ENCODE results near the gene L3MBTL4. TPM values are rescaled to one million over a fixed set of nuclear protein-coding genes. Genes with fewer than 3 reads are reported as not detected.

Gene L3MBTL4
- total RNA-seq: 0.29 and 0.59 TPM in 2 replicates
- long read RNA-seq: 0 reads

DNA sequence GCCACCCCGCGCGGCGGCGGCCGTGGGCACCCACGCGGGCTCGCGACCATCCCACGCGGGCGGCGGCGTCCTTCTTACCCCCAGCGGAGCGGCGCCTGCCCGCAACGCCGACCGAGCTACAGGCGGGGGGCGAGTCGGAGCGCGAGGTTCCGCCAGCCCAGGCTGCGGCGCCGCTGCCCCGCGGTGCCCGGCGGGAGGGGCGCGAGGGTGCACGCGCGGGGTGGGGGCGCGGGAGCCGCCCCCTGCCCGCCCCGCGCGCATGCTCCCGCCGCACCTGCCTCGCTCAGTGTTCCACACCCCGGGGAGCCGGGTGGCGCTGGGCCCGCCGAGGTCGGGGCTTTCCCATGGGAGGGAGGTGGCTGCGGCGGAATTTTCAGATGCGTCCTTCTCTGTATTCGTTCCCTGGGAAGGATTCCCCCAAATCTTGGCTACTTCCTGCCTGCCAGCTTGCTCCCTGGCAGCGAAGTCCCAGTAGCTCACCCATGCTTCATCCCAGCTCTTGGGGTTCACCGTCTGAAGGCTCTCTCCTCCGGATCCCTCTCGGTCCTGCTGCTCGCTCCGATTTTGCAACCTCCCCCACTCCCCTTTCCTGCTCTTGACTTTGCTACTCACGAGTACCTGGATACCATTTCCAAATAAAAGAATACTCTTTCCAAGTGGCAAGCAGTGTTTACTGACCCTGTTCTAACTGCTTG, at the start of gene L3MBTL4:
Gene L3MBTL4, minus strand, starts transcription at position 189 of the 695 bp plus-strand sequence. CDS start 103,286 bp downstream, outside the sequence.
- Mint-ChIP-seq H3K4me1 (ENCODE audit: unreplicated experiment) (peaks cover 7% of the 10 kb centered on the region), H3K36me3 (ENCODE audit: unreplicated experiment) (peaks cover 2% of the 10 kb centered on the region), H3K27me3 (ENCODE audit: unreplicated experiment) (peaks cover 51% of the 10 kb centered on the region), H3K4me3 (ENCODE audit: unreplicated experiment) (peak within 1 kb of the TSS; percentile 78), H3K27ac (ENCODE audit: unreplicated experiment) (no peak within 1 kb of the TSS), H3K9me3 (ENCODE audit: unreplicated experiment) (no peaks in the 10 kb centered on the region)
- DNase-seq (ENCODE audit: extremely low spot score, unreplicated experiment): no peak
- TF ChIP-seq, protein P1, sequence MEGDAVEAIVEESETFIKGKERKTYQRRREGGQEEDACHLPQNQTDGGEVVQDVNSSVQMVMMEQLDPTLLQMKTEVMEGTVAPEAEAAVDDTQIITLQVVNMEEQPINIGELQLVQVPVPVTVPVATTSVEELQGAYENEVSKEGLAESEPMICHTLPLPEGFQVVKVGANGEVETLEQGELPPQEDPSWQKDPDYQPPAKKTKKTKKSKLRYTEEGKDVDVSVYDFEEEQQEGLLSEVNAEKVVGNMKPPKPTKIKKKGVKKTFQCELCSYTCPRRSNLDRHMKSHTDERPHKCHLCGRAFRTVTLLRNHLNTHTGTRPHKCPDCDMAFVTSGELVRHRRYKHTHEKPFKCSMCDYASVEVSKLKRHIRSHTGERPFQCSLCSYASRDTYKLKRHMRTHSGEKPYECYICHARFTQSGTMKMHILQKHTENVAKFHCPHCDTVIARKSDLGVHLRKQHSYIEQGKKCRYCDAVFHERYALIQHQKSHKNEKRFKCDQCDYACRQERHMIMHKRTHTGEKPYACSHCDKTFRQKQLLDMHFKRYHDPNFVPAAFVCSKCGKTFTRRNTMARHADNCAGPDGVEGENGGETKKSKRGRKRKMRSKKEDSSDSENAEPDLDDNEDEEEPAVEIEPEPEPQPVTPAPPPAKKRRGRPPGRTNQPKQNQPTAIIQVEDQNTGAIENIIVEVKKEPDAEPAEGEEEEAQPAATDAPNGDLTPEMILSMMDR (IDR thresholded peaks at IDR 0.05): no peak

DNA sequence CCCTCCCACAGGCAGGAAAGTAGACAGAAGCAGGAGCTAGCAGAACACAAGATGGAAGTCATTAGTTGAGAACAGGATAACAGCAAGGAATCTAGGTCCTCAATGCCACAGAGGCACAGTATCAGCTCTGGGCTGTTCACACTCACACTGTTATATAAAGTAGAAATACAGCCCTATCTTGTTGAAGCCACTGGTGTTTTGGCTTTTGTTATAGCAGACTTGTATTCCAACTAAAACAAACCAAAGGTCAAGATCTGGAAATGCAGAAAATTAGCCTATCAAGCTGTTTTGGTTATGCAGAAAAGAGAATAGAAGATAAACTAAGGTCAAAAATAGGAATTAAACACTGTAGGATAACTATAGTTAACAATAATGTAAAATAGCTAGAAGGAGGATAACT, 37.5 kb upstream of the L3MBTL4 start:
- DNase-seq (ENCODE audit: extremely low spot score, unreplicated experiment): no peak
- H3K27ac Mint-ChIP-seq (ENCODE audit: unreplicated experiment): no peak overlapping the region
- no peaks in the 10 kb centered on the region for H3K4me1 Mint-ChIP-seq (ENCODE audit: unreplicated experiment)
- H3K27me3 Mint-ChIP-seq (ENCODE audit: unreplicated experiment): peaks cover 18% of the 10 kb centered on the region
- H3K36me3 Mint-ChIP-seq (ENCODE audit: unreplicated experiment): no peaks in the 10 kb centered on the region
- TF ChIP-seq, protein P1 (IDR thresholded peaks at IDR 0.05): no peak
- no peak overlapping the region for H3K4me3 Mint-ChIP-seq (ENCODE audit: unreplicated experiment)
- no peaks in the 10 kb centered on the region for H3K9me3 Mint-ChIP-seq (ENCODE audit: unreplicated experiment)

DNA sequence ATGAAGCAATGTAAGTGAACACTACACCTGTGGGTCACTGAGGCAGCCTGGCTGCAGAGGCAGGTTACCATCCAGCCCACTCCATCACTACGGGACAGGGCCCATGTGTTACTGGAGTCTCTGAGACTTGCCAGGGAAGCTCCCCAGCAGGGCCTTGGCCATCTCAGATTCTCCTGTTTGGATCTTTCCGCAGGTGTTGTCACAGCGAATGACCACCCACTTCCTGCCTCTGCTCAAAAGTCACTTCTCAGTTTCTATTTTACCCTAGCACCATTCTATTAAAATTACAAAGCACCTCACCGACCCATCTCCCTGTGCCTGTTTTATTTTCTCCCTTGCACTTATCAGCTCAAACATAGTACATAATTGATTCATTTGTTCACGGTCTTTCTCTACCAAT, 34.5 kb upstream of the L3MBTL4 start:
- peaks cover 7% of the 10 kb centered on the region for H3K27me3 Mint-ChIP-seq (ENCODE audit: unreplicated experiment)
- TF ChIP-seq, protein P1 (IDR thresholded peaks at IDR 0.05): no peak
- no peaks in the 10 kb centered on the region for H3K9me3 Mint-ChIP-seq (ENCODE audit: unreplicated experiment)
- no peak for DNase-seq (ENCODE audit: extremely low spot score, unreplicated experiment)
- no peaks in the 10 kb centered on the region for H3K36me3 Mint-ChIP-seq (ENCODE audit: unreplicated experiment)
- no peak overlapping the region for H3K27ac Mint-ChIP-seq (ENCODE audit: unreplicated experiment)
- H3K4me1 Mint-ChIP-seq (ENCODE audit: unreplicated experiment): no peaks in the 10 kb centered on the region
- no peak overlapping the region for H3K4me3 Mint-ChIP-seq (ENCODE audit: unreplicated experiment)

DNA sequence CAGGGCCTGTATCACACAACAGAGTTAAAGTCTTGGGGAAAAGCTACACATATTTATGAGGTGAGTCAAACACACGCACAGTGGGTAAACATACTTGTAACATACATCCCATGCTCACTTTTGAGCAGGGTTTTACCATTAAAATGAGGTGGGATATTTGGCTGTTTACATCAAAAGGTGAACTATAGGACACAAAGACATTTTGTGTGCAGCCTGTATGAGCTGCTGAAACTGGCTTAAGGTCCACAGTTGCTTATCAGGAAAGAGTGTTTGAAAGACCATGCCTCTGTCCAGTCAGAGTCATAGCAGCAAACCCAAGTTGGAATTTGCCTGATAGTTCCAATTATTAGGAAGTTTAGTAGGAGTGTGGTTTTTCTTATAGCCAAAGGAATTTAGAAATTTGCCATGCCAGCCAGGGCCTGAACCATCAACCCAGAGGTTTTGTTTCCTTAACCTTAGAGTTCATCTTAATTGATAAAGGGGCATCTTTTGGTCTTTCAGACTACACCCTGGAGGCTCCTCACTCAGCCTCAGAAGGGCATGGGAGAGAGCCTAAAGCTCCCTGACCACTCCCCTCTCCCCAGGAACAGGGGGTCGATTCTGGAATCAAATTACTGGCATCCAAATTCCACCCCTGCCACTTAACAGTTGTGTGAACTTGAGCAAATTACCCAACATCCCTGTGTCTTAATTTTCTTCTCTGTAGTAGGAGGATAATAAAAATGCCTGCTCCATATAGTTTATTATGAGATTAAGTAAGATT, 29.9 kb upstream of the L3MBTL4 start:
- Mint-ChIP-seq H3K4me3 (ENCODE audit: unreplicated experiment) (no peak overlapping the region), H3K27ac (ENCODE audit: unreplicated experiment) (no peak overlapping the region), H3K9me3 (ENCODE audit: unreplicated experiment) (no peaks in the 10 kb centered on the region), H3K4me1 (ENCODE audit: unreplicated experiment) (no peaks in the 10 kb centered on the region), H3K36me3 (ENCODE audit: unreplicated experiment) (no peaks in the 10 kb centered on the region), H3K27me3 (ENCODE audit: unreplicated experiment) (peaks cover 10% of the 10 kb centered on the region)
- TF ChIP-seq, protein P1 (IDR thresholded peaks at IDR 0.05): no peak
- no peak for DNase-seq (ENCODE audit: extremely low spot score, unreplicated experiment)

DNA sequence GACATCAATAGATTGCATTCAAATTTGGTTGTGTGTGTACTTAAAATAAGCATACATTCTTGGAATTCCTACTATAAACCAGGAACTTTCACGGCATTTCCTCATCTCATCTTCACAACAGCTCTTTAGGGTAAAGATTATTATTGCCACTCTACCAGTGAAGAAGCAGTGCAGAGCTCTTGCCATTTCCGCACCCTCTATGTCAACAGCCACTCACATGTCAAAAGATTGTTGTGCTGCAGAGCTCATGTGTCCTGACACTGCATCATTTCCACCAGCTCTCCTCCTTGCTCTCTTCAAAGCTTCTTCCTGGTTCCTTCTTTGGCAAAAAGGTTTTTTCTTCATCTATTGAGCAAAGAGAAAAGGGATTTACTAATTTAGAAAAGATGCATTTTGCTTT, 26.5 kb upstream of the L3MBTL4 start:
- Mint-ChIP-seq H3K36me3 (ENCODE audit: unreplicated experiment) (no peaks in the 10 kb centered on the region), H3K4me1 (ENCODE audit: unreplicated experiment) (no peaks in the 10 kb centered on the region), H3K4me3 (ENCODE audit: unreplicated experiment) (no peak overlapping the region), H3K9me3 (ENCODE audit: unreplicated experiment) (no peaks in the 10 kb centered on the region), H3K27ac (ENCODE audit: unreplicated experiment) (no peak overlapping the region), H3K27me3 (ENCODE audit: unreplicated experiment) (peaks cover 11% of the 10 kb centered on the region)
- TF ChIP-seq, protein P1 (IDR thresholded peaks at IDR 0.05): no peak
- DNase-seq (ENCODE audit: extremely low spot score, unreplicated experiment): no peak
